A549 (cell line): ENCODE measurements around the gene RNF220. TPM values are rescaled to one million over a fixed set of nuclear protein-coding genes. Genes with fewer than 3 reads are reported as not detected.
A peak's percentile ranks its signal among the peaks of the same experiment; 100 is the strongest.
"Not testable (repeated sequence)": the region's sequence is repeated elsewhere in the genome, so short reads cannot be mapped to it uniquely, and the experiment has no call there.

ENCODE experiments used
- ATAC-seq, 2 experiments: fragments of 200-7000 bp in 1 of 2; fragments of >200 bp in 1 of 2; cut with Nextera tagmentation in 1 of 2; cut with Tn5 transposase in 1 of 2; 3 replicates each; pipeline versions ENCODE4 v1.8.0 to v1.9.1; 2018 to 2020; ENCODE audit warnings: mild to moderate bottlenecking in 1 of 2, moderate library complexity in 1 of 2
- CTCF ChIA-PET: fragments of 300-600 bp; sonication (Branson Sonifier 250); formaldehyde crosslinking; extraction: SDS; loops from one replicate; lab custom pipeline; 2021; ENCODE audit warnings: antibody characterized with exemption, inconsistent platforms; lab: Yijun Ruan, JAX
- POLR2A ChIA-PET: fragments of 350-600 bp; formaldehyde crosslinking; extraction: SDS; loops from one replicate; lab custom pipeline; 2021; ENCODE audit warnings: antibody characterized with exemption, inconsistent platforms; lab: Yijun Ruan, JAX
- DNase-seq, 2 experiments: peaks; one replicate each; pipeline versions ENCODE4 v3.0.0 to v3.0.0-alpha.2; 2011 to 2016; ENCODE audit warnings: low read depth in 1 of 2, low spot score in 1 of 2
- FAIRE-seq: peaks from 2 replicates; lab custom pipeline; 2011; peaks lifted over from hg19 to GRCh38; lab: Jason Lieb, UNC
- H3K27ac ChIP-seq, 2 experiments: fragments of >200 bp; sonication (Bioruptor Twin); formaldehyde crosslinking; 3 replicates each; pipeline ENCODE4 v1.5.1; 2016 to 2017
- H3K4me1 ChIP-seq: fragments of >200 bp; sonication (Bioruptor Twin); formaldehyde crosslinking; 3 replicates; pipeline ENCODE4 v1.6.1; 2016
- H3K4me2 ChIP-seq: fragments of >200 bp; sonication (Bioruptor Twin); formaldehyde crosslinking; 3 replicates; pipeline ENCODE4 v1.6.1; 2016
- H3K4me3 ChIP-seq: fragments of >200 bp; sonication (Bioruptor Twin); formaldehyde crosslinking; 3 replicates; pipeline ENCODE4 v1.5.1; 2016
- H3K9me3 ChIP-seq: fragments of >200 bp; sonication (Bioruptor Twin); formaldehyde crosslinking; 3 replicates; pipeline ENCODE4 v1.6.1; 2016
- CBX8 ChIP-seq: fragments of 200-600 bp; sonication (generic); IDR thresholded peaks from 2 replicates; pipeline ENCODE4 v1.6.1; 2016
- CHD4 ChIP-seq: fragments of 200-600 bp; sonication (generic); IDR thresholded peaks from 2 replicates; pipeline ENCODE4 v1.6.1; 2016; ENCODE audit warnings: antibody characterized with exemption, mild to moderate bottlenecking, borderline replicate concordance
- CTCF ChIP-seq: fragments of >200 bp; sonication (Bioruptor Twin); formaldehyde crosslinking; IDR thresholded peaks from 3 replicates; pipeline ENCODE4 v1.5.1; 2016
- E2F6 ChIP-seq: IDR thresholded peaks from 2 replicates; pipeline ENCODE4 v1.6.1; 2012; ENCODE audit warnings: low read depth, borderline replicate concordance
- EHF ChIP-seq: fragments of 250-450 bp; sonication (Bioruptor Pico); IDR thresholded peaks from 2 replicates; pipeline ENCODE4 v1.5.0; 2020; ENCODE audit warnings: mild to moderate bottlenecking
- FOSL2 ChIP-seq, 2 experiments: fragments of 450-650 bp in 1 of 2; fragments of >200 bp in 1 of 2; sonication (Bioruptor Twin) in 1 of 2; formaldehyde crosslinking; IDR thresholded peaks; 2 replicates each; pipeline versions ENCODE4 v1.5.0 to v1.6.1; 2016 to 2020; ENCODE audit warnings: mild to moderate bottlenecking in 1 of 2, moderate library complexity in 1 of 2
- FOXS1 ChIP-seq: fragments of 250-450 bp; sonication (Bioruptor Pico); IDR thresholded peaks from 2 replicates; pipeline ENCODE4 v1.5.0; 2020; ENCODE audit warnings: mild to moderate bottlenecking, moderate library complexity
- HDAC2 ChIP-seq: fragments of 200-600 bp; sonication (generic); IDR thresholded peaks from 2 replicates; pipeline ENCODE4 v1.6.1; 2016
- HES2 ChIP-seq: fragments of >200 bp; sonication (Bioruptor Twin); formaldehyde crosslinking; IDR thresholded peaks from 2 replicates; pipeline ENCODE4 v1.6.1; 2016
- HOXA7 ChIP-seq: fragments of 250-450 bp; sonication (Bioruptor Pico); IDR thresholded peaks from 2 replicates; pipeline ENCODE4 v1.5.0; 2020; ENCODE audit warnings: mild to moderate bottlenecking, moderate library complexity
- KDM5A ChIP-seq: fragments of 200-600 bp; sonication (generic); IDR thresholded peaks from 2 replicates; pipeline ENCODE4 v1.6.1; 2016; ENCODE audit warnings: antibody characterized with exemption, mild to moderate bottlenecking
- MAZ ChIP-seq: fragments of 150-350 bp; IDR thresholded peaks from 2 replicates; pipeline ENCODE4 v1.6.1; 2014; ENCODE audit warnings: antibody characterized with exemption, low read depth, low read length, borderline replicate concordance
- MYC ChIP-seq: IDR thresholded peaks from 2 replicates; pipeline ENCODE4 v1.6.1; 2012; ENCODE audit warnings: mild to moderate bottlenecking, inconsistent platforms, low read length, improper control_type of control experiment, borderline replicate concordance
- NR3C1 ChIP-seq: fragments of >200 bp; sonication (Bioruptor Twin); formaldehyde crosslinking; IDR thresholded peaks from 3 replicates; pipeline ENCODE4 v1.6.1; 2017
- PHF8 ChIP-seq: fragments of 200-600 bp; sonication (generic); IDR thresholded peaks from 2 replicates; pipeline ENCODE4 v1.6.1; 2016; ENCODE audit warnings: low read depth, mild to moderate bottlenecking, antibody characterized with exemption, moderate library complexity, borderline replicate concordance
- POLR2AphosphoS2 ChIP-seq: conservative IDR thresholded peaks from 2 replicates; pipeline ENCODE4 v1.6.1; 2012; ENCODE audit warnings: low read length, improper control_type of control experiment, inconsistent platforms
- RAD21 ChIP-seq, 2 experiments: fragments of >200 bp in 1 of 2; sonication (Bioruptor Twin) in 1 of 2; formaldehyde crosslinking in 1 of 2; IDR thresholded peaks in 1 of 2; conservative IDR thresholded peaks in 1 of 2; 2 replicates in 1 of 2; 3 replicates in 1 of 2; pipeline ENCODE4 v1.6.1; 2012 to 2018; ENCODE audit warnings: inconsistent platforms in 1 of 2
- RCOR1 ChIP-seq: fragments of 150-350 bp; IDR thresholded peaks from 2 replicates; pipeline ENCODE4 v1.6.1; 2014; ENCODE audit warnings: antibody characterized with exemption, low read length, low read depth
- SMC3 ChIP-seq: fragments of >200 bp; sonication (Bioruptor Twin); formaldehyde crosslinking; IDR thresholded peaks from 3 replicates; pipeline ENCODE4 v1.6.1; 2018; ENCODE audit warnings: inconsistent platforms
- TP53 ChIP-seq: fragments of 250-450 bp; sonication (Bioruptor Pico); IDR thresholded peaks from 2 replicates; pipeline ENCODE4 v1.5.0; 2021; ENCODE audit warnings: mild to moderate bottlenecking, moderate library complexity
- ZNF302 ChIP-seq: fragments of 250-450 bp; sonication (Bioruptor Pico); IDR thresholded peaks from 2 replicates; pipeline ENCODE4 v1.9.0; 2021; ENCODE audit warnings: inconsistent platforms, mild to moderate bottlenecking, moderate library complexity
- WGBS: methylation state at CpG from one replicate; pipeline ENCODE4 v1.1.6; 2017; ENCODE audit errors: missing lambda C conversion rate; 5-methylcytosine and 5-hydroxymethylcytosine counted together
- polyA plus RNA-seq, 4 experiments: library from polyadenylated mRNA; depleted of rRNA in 3 of 4; stranded (reverse); fragments of >200 nt; fragmentation: RNase III in 1 of 4; extraction: RNeasy Plus Mini Kit Qiagen cat#74134 plus additional on column Dnase treatment in 1 of 4; gene quantifications; 2 replicates in 3 of 4; 3 replicates in 1 of 4; pipeline ENCODE4 v1.2.3, GENCODE V29; 2011 to 2017
- TF ChIP-seq, protein P1 (sequence below): IDR thresholded peaks from 2 replicates; pipeline ENCODE4 v1.6.1; 2012

RNF220 gene
- polyA plus RNA-seq, 2 of the 4 experiments (the other 2 are of a cell fraction) = 53.4 to 54.5 TPM

GRCh38 chr1:44500181-44501046 lies 95.4 kb downstream of the RNF220 start:
- Histone ChIP-seq H3K27ac (no peak overlapping the region), H3K9me3 (no peaks in the 10 kb centered on the region), H3K4me2 (no peak overlapping the region), H3K4me1 (no peaks in the 10 kb centered on the region), H3K4me3 (no peak overlapping the region)
- WGBS = 81% methylated on average over 10 of the region's 17 CpGs
- FAIRE-seq = no peak
- ATAC-seq = peak in 1 of 2 experiments; percentile 62; a peak in 3 of 6 replicates
- CTCF ChIA-PET = interaction anchor here (0.6 to 1.6 kb wide), 3 partner anchors 22 to 283 kb away, joined by 3 to 4 read pairs (median 4); no protein-coding TSS in a partner anchor
- no peak for TF ChIP-seq EHF (CRISPR knock-in tag)
- TF ChIP-seq KDM5A = no peak
- 0 out of 3 replicates have a peak, but pooled peaks have one; percentile 5 for TF ChIP-seq CTCF
- peak in 1 of 2 experiments; percentile 14; a peak in 1 of 5 replicates for TF ChIP-seq RAD21 (conservative IDR thresholded peaks at IDR 0.05 in 1 of 2, IDR thresholded peaks at IDR 0.05 in 1 of 2)
- no peak for DNase-seq
- POLR2A ChIA-PET = no interaction called here

DNA sequence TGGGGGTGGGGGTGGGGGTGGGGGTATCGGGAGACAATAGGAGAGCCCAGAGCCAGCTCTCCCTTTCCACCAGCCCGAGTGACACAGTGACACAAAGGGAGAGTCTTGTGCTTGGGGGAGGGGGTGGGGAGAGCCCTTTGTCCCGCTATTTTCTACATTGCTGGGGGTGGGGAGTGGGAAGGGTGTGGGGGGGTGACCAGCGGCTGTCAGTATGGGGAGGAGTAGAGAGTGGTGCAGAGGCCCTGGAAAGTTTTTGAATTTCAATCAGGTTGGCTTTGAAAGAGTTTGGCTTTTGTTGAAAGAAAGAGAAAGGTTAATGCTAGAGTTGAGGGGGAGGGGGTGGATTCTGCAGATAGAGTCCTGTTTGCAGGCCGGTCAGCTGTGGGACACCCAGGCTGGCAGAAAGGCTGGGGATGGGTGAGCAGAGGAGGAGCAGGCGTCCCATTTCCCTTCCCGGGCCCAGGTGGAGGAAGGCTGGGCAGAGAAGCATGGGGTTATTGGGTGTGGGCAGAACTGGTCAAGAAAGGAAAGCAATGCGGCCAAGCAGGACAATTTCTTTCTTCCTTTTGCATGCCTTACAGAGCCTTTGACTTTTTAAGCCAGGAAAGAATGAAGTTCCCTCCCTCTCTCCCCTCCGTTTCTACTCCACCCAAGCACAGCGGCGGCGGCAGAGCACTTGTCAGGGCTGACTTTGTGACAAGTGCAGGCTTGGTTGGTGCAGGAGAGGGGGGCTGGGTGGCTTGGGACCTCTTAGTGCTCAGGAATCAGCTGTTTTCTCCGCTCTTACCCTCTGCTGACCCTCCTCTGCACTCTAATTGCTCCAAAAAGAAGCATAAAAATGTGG lies 96.2 kb downstream of the RNF220 start:
- TF ChIP-seq E2F6 (no peak), KDM5A (no peak)
- no peaks in the 10 kb centered on the region for H3K4me1 ChIP-seq
- no peak overlapping the region for H3K4me2 ChIP-seq
- no peak overlapping the region for H3K27ac ChIP-seq
- no peak for FAIRE-seq
- ChIA-PET CTCF (interaction anchor here (0.6 to 1.6 kb wide), 4 partner anchors 9 to 284 kb away, joined by 3 to 4 read pairs (median 4); no protein-coding TSS in a partner anchor), POLR2A (interaction anchor here (0.7 kb wide), 1 partner anchor 65 kb away, joined by 4 read pairs; no protein-coding TSS in a partner anchor)
- no peaks in the 10 kb centered on the region for H3K9me3 ChIP-seq
- DNase-seq = no peak
- ATAC-seq = no peak
- WGBS = 84% methylated on average over 10 of the region's 13 CpGs
- no peak overlapping the region for H3K4me3 ChIP-seq

DNA sequence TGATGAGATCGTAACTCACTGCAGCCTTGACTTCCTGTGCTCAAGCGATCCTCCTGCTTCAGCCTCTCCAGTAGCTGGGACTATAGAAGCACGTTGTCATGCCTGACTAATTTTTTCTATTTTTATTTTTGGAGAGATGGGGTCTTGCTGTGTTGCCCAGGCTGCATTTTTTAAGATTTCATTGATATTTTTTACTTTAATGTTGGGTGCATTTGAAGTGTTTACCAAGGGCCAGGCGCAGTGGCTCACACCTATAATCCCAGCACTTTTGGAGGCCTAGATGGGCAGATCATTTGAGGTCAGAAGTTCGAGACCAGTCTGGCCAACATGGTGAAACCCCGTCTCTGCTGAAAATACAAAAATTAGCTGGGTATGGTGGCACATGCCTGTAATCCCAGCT lies 97.8 kb downstream of the RNF220 start:
- H3K4me1 ChIP-seq, H3K9me3 ChIP-seq, H3K27ac ChIP-seq, H3K4me3 ChIP-seq, DNase-seq, FAIRE-seq, ATAC-seq, CTCF ChIA-PET, H3K4me2 ChIP-seq, POLR2A ChIA-PET: not testable (repeated sequence)
- WGBS = 83% methylated on average over 6 of the region's 6 CpGs

DNA sequence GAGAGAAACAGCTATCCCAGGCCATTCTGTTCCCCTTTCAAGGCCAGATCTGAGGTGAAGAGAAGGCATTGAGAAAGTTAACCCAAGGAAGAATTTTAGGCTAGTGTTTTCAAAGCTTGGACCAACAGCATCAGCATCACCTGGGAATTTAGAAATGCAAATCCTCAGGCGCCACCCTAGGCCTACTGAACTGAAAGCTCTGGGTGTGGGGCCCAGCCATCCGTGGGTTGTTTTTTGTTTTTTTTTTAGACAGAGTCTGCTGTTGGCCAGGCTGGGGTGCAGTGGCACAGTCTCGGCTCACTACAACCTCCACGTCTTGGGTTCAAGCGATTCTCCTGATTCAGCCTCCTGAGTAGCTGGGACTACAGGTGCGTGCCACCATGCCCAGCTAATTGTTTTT lies 98.6 kb downstream of the RNF220 start:
- no peaks in the 10 kb centered on the region for H3K9me3 ChIP-seq
- ATAC-seq (no peak), FAIRE-seq (no peak), DNase-seq (no peak)
- ChIA-PET POLR2A (no interaction called here), CTCF (interaction anchor here (0.6 kb wide), 1 partner anchor 79 kb away, joined by 3 read pairs; no protein-coding TSS in a partner anchor)
- no peak overlapping the region for H3K4me3 ChIP-seq
- no peak overlapping the region for H3K27ac ChIP-seq
- no peaks in the 10 kb centered on the region for H3K4me1 ChIP-seq
- TF ChIP-seq MYC (no peak), HDAC2 (no peak), CBX8 (no peak), HES2 (no peak), FOSL2 (IDR thresholded peaks at IDR 0.05) (no peak), FOSL2 (CRISPR knock-in tag; IDR thresholded peaks at IDR 0.05) (no peak), NR3C1 (no peak), CHD4 (no peak), FOXS1 (CRISPR knock-in tag) (no peak), POLR2AphosphoS2 (no peak), TP53 (CRISPR knock-in tag) (no peak), E2F6 (no peak), RCOR1 (no peak), ZNF302 (CRISPR knock-in tag) (no peak), PHF8 (no peak), MAZ (no peak), SMC3 (no peak), HOXA7 (no peak)
- TF ChIP-seq, protein P1, sequence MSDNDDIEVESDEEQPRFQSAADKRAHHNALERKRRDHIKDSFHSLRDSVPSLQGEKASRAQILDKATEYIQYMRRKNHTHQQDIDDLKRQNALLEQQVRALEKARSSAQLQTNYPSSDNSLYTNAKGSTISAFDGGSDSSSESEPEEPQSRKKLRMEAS = no peak
- no peak overlapping the region for H3K4me2 ChIP-seq
- WGBS = 91% methylated on average over 6 of the region's 6 CpGs
